PC-3 (cell line): Measurements from ENCODE around the gene FBXW4.

Experiments used
- EZH2phosphoT487 ChIP-seq: fragments of 300-600 bp; sonication (generic); IDR thresholded peaks from 2 replicates; pipeline ENCODE4 v1.6.1; 2018; ENCODE audit warnings: mild to moderate bottlenecking, antibody characterized with exemption, low read length, borderline replicate concordance
- TF ChIP-seq, protein P1 (sequence below): fragments of 300-600 bp; sonication (generic); conservative IDR thresholded peaks from 2 replicates; pipeline ENCODE4 v1.5.1; 2017; ENCODE audit warnings: antibody characterized with exemption, low read depth, mild to moderate bottlenecking, low read length

GRCh38 chr10:101650863-101651262 is 44.1 kb downstream of the FBXW4 start:
- TF ChIP-seq, protein P1, sequence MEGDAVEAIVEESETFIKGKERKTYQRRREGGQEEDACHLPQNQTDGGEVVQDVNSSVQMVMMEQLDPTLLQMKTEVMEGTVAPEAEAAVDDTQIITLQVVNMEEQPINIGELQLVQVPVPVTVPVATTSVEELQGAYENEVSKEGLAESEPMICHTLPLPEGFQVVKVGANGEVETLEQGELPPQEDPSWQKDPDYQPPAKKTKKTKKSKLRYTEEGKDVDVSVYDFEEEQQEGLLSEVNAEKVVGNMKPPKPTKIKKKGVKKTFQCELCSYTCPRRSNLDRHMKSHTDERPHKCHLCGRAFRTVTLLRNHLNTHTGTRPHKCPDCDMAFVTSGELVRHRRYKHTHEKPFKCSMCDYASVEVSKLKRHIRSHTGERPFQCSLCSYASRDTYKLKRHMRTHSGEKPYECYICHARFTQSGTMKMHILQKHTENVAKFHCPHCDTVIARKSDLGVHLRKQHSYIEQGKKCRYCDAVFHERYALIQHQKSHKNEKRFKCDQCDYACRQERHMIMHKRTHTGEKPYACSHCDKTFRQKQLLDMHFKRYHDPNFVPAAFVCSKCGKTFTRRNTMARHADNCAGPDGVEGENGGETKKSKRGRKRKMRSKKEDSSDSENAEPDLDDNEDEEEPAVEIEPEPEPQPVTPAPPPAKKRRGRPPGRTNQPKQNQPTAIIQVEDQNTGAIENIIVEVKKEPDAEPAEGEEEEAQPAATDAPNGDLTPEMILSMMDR: no peak
- no peak for TF ChIP-seq EZH2phosphoT487
